Stimulated activated CD8-positive, alpha-beta memory T cell treated with anti-CD3 and anti-CD28 coated beads, Interleukin-15, amount 100 ng/mL, for 24 hours (primary cell): ENCODE data around the gene RGS14.
"Not testable (repeated sequence)": the region's sequence is repeated elsewhere in the genome, so short reads cannot be mapped to it uniquely, and the experiment has no call there.

ENCODE experiments used
- DNase-seq: peaks from one replicate; pipeline ENCODE4 v3.0.0-alpha.2; 2020; ENCODE audit warnings: low read depth

Gene RGS14

DNA sequence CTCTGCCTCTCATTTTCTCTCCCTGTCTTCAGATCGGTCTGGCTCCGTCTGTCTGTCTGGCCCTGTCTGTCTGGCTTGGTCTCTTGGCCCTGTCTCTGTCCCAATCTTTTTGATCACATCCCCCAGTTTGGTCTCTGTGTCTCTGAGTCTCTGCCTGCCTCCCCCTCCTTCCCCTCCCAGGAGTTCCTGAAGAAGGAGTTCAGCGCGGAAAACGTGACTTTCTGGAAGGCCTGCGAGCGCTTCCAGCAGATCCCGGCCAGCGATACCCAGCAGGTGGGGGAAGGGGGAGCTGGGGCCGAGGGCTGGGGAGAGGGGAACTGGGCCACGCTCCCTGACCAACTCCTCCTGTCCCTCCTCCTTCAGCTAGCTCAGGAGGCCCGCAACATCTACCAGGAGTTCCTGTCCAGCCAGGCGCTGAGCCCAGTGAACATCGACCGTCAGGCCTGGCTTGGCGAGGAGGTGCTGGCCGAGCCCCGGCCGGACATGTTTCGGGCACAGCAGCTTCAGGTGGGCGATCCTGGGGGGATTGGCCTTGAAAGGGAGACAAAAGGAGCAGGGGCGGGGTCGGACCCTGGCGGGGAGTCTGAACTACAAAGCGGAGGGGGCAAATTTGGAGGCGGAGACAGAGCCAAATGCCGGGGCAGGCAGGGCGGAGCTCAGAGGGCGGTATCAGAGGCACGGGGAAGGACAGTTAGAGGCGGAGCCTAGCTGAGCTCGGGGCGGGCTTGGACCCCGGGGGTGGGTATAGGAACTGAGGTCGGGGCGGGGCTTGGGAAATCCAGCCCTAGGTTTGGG is 9.0 kb downstream of the RGS14 start:
- no peak for DNase-seq

- no peak for DNase-seq
Measured at GRCh38 chr5:177367323-177367848, 9.7 kb downstream of the RGS14 start.

DNA sequence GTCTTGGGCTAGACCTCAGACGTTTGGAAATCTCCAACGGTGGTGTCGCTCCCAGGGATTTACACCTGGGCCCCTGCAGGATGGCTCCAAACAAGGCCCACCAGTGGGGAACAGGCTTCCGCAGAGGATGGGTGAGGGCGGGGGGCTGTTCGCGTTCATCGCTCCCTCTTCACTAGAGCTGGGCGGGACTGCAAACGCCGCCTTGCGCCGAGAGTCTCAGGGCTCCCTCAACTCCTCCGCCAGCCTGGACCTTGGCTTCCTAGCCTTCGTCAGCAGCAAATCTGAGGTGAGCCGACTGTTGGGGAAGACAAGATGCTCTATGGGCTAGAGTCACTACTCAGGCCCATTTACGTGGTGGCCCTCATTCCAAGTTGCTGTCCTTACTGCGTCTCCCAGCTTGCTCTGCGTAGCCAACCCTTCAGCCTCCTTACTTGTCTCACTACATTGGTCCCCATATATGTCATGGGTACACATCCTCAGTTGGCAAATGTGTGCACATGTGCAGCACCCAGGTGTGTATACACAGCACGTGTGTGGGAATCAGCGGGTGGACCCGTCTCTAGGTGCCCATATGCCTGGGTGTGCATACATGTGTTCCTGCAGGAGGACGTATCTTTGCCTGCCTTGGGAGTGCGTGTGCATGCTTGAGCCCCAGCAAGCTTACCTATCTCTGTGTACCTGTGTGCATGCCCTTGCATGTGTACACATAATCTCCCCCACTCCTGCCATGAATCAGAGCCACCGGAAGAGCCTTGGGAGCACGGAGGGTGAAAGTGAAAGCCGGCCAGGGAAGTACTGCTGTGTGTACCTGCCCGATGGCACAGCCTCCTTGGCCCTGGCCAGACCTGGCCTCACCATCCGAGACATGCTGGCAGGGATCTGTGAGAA is 10.5 kb downstream of the RGS14 start:
- no peak for DNase-seq

- no peak for DNase-seq
Measured at GRCh38 chr5:177368869-177369644, 11.3 kb downstream of the RGS14 start.

DNA sequence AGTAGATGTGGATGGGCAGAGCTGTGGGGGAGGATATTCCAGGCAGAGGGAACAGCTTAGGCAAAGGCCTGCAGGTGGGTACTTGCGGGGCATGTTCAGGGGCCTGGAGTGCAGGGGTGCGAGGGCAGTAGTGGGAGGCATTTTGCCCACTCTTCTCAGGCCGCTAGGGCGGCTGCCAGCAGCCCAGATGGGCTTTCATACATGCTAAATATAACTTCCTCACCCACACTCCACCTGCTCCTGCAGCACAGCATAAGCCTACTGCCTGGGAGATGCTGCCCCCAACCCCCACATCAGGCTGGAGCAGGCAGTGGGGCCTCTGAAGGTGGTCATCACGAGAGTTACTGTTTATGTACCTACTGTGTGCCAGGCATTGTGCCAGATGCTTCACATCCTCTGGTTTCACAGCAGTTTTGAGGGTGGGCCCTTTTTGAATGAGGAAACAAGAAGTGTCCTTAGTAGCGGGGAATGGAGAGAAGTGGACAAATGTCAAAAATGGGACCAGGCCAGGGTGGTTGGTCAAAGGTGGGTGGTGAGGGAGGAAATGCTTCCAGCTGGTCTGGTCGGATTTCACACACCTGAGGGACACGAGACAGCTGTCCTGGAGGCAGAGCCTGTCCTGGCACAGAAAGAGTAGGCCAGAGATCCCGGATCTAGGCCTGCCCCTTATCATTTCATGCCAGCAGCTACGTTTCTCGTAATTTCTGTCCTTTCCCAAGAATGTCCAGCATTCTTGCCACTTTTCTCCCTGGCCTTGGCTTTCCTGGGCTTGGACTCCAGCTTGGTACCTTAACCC is 12.1 kb downstream of the RGS14 start:
- no peak for DNase-seq

GRCh38 chr5:177370488-177371119 is 12.9 kb downstream of the RGS14 start:
- DNase-seq = peak; percentile 38

- no peak for DNase-seq
Measured at GRCh38 chr5:177371120-177372033, 13.7 kb downstream of the RGS14 start.

- no peak for DNase-seq
Measured at GRCh38 chr5:177372034-177372896, 14.5 kb downstream of the RGS14 start.

DNA sequence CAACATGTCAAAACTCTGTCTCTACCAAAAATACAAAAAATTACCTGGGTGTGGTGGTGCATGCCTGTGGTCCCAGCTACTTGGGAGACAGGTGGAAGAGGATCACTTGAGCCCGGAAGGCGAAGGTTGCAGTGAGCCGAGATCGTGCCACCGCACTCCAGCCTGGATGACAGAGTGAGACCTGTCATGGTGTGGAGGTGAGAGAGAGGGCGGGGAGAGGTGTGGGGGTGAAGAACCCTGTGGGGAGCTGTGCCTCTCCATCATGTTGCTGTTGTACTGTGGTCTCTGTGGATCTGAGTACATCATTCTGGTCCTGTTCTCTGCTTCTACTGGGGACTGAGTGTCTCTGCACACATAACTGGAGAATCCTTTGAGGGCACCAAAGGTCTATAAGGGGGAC is 15.2 kb downstream of the RGS14 start:
- DNase-seq = no peak

- DNase-seq = no peak
Measured at GRCh38 chr5:177373806-177374205, 16.1 kb downstream of the RGS14 start.

GRCh38 chr5:177374211-177374610 is 16.5 kb downstream of the RGS14 start:
- DNase-seq = no peak

DNA sequence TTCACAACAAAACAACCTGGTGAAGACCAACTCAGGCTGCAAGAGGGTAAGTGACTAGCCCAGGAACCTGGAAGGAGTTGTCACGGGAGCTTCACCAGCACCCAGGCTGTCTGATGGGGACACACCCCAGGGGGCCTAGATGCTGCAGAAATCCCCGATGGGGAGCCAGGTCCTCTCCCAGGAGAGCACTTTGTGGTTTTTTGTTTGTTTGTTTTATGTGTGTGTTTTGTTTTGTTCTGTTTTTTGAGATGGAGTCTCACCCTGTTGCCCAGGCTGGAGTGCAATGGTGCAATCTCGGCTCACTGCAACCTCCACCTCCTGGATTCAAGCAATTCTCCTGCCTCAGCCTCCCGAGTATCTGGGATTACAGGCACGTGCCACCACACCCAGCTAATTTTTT is 17.8 kb downstream of the RGS14 start:
- DNase-seq = not testable (repeated sequence)

DNA sequence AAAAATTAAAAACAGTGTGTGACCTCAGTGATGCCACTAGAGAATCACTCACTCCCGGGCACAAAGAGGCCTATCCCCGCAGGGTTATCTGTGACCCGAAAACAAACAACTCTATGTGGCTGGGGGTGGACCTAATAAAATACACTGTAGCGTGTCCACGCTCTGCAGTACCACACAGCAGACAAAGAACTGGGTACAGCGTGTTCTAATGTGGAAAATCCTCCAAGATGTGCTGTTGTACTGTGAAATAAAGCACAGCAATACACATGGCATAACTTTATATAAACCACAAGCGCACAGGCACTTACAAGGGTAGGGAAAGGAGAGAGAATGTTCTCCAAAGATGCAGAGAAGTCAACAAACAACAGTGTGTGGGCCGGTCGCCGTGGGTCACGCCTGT is 18.4 kb downstream of the RGS14 start:
- no peak for DNase-seq

DNA sequence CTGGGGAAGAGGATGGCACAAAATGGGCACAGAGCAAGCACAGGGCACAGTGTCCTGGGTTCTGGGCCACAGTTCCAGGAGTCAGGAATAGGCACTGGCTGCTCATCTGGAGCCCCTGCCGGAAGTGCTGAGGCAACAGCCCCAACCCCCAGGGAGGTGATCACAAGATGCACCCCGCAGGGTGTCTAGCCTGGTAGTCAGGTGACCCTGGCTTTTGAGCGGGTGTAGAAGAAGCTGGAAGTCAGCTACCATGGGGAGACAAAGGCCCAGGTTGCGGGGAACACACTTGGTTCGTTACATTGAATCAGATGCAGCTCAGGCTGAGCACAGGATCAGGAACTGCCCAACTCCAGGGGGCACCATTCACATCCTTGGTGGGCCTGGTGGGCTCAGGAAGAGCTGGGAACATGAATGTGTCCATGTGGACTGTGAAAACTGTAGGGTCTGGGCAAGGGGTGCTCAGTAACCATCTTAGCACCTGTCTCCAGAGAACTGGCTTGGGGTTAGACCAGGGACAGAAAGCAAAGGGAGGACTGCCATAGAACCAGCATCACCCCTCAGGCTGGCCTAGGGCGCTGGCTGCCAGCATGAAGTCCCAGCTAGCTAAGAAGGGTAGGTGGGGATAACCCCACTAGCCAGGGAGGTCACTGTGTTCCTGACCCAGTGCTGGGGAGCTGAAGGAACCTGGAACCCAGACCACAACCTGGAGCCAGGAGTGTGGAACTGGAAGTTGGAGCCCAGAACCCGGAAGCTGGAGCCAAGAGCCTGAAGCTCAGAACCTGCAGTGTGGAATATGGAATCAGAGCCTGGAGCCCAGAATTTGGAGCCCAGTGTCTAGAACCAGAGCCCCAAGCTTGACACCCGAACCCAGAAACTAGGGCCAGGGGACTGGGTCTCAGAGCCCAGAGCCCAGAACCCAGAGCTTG is 20.4 kb downstream of the RGS14 start:
- no peak for DNase-seq

DNA sequence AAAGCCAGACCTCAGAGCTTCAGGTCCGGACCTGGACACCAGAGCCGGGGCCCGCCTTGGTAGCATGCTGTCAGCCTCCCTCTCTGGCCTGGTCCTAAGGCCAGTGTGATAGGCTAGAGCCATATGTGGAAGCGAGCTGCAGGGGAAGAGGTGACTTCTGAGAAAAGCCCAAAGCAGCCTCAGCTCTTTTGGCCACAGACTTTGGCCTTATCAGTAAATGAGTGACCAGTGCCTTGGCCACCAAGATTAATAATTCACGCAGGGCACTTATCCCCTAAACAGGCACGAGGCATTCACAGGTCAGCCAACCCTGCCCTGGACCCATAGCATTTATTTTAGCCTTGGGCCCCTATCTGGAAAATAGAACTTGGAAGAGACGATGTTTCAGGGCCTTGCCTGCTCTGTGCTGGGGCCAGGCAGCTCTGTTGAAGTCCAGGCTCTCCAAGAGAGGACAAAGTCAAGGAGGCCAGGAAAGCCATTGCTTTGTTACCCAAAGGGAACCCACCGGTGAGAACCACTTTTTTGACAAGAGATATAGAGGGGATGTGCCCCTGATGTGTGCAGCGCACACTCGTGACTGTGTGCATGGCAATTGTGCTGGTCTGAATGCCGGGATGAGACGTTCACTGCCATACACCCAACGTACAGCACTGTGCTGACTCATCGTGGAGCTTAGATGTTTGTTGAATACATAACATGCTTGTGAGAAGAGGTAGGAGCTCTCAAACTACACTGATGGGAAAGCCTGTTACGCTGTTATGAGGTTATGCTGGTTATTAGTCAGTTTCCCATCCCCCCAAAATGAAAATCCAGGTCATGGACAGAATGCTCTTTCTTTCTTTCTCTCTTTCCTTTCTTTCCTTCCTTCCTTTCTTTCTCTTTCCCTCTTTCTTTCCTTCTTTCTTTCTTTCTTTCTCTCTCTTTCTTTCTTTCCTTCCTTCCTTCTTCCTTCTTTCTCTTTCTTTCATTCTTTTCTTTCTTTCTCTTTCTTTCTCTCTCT is 21.5 kb downstream of the RGS14 start:
- DNase-seq = no peak

DNA sequence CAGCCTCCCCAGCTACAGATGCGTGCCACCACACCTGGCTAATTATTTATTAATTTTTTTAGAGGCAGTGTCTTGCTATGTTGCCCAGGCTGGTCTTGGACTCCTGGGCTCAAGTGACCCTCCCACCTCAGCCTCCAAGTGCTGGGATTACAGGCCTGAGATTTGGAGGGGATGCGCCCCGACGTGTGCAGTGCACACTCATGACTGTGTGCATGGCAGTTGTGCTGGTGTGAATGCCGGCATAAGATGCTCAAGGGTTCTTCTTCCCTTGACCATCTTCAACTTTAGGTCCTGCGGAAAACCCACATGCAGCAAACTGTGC is 23.0 kb downstream of the RGS14 start:
- DNase-seq = no peak
